ENCODE results near the gene MYO5C. TPM values are rescaled to one million over a fixed set of nuclear protein-coding genes. Genes with fewer than 3 reads are reported as not detected.

The MYO5C gene
- total and polyA plus RNA-seq, 2 of the 8 experiments (the other 6 are each of a cell fraction or from before 2014, with no cell fraction given): 8.2 to 26.7 TPM

DNA sequence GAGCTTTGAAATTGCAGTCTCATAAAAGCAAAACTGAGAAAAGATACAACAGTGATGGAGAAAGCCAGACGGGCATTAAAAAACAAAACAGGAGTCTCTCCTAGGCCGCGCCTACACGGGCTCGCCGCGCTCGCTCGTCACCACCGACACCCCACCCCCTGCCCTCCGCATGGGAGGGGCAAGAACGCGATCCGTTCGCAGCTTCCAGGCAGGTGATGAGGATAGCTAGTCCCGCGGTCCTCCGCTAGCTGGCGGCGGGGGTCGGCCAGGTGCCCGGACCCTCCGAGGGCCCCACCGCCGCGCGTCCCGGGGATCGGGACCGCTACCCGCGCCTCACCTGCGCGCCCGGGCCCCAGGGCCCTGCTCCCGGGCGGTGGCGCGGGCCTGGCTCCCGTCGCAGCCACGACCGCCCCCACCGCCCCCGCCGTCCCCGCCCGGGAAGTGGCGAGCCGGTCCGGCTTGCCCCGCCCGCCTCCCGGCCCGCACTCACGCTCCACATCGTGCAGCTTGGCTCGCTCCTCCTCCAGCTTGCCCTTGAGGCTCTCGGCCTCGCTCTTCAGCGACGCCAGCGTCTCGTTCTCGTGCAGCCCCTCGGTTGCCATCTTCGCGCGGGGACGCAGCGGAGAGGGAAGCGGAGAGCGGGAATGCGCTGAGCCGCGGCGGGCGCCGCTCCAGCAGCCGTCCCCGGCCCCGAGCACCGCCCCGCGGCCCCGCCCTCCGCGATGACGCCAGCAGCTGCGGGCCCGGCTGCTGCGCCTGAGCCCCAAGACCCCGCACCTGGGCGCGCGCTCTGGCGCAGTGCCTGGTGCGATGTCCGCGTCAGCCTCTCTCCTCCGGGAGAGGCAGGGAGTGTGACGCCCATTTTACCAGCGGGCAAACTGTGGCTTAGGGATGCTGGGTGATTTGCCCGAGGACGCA, 116.1 kb downstream of the MYO5C start:
- peaks cover 3% of the 10 kb centered on the region for H3K79me1 ChIP-seq (ENCODE audit: low read depth, low read length)
- H3K9me3 ChIP-seq (ENCODE audit: insufficient read depth in 2 of 2, low read depth in 1 of 2, low read length in 1 of 2): no peaks in the 10 kb centered on the region
- no peak overlapping the region for H2AK5ac ChIP-seq (ENCODE audit: low read depth, low read length)
- peaks cover 0 to 1% of the 10 kb centered on the region in 2 experiments for H4K20me1 ChIP-seq (replicated peaks in 1 of 2; ENCODE audit: control insufficient read depth in 1 of 2, insufficient read depth in 2 of 2, low read length in 2 of 2)
- H3K4ac ChIP-seq (replicated peaks; ENCODE audit: insufficient read length, low read depth, low read length): peak overlapping the region; percentile 90
- peak overlapping the region; percentile 63 to 98 (median 81) for H3K4me3 ChIP-seq (ENCODE audit: extremely low read depth in 1 of 4, insufficient read depth in 2 of 4, low read depth in 3 of 4, low read length in 4 of 4)
- H3K56ac ChIP-seq (replicated peaks; ENCODE audit: insufficient read length, low read depth, low read length): peak overlapping the region; percentile 52
- H3K14ac ChIP-seq (ENCODE audit: insufficient read length): peak overlapping the region; percentile 58
- DNase-seq (ENCODE audit: low read depth in 1 of 2, low spot score in 2 of 2) (peak; percentile 56 to 92), FAIRE-seq (peak; percentile 24)
- peak overlapping the region; percentile 100 for H3K18ac ChIP-seq (ENCODE audit: extremely low read depth, low read length)
- no peaks in the 10 kb centered on the region; a peak in 1 of 8 replicates for H3K36me3 ChIP-seq (ENCODE audit: control insufficient read depth in 2 of 4, insufficient read depth in 4 of 4, low read length in 3 of 4)
- peaks cover 0 to 8% (median 7%) of the 10 kb centered on the region in 4 experiments; a peak in 4 of 7 replicates for H3K27me3 ChIP-seq (replicated peaks in 1 of 4; ENCODE audit: control insufficient read depth in 3 of 4, extremely low read depth in 1 of 4, insufficient read depth in 3 of 4, low read length in 3 of 4)
- H3K4me2 ChIP-seq (ENCODE audit: insufficient read depth in 1 of 2, low read depth in 2 of 2, low read length in 2 of 2): peak overlapping the region; percentile 91 to 99
- CTCF ChIA-PET (ENCODE audit: partially characterized antibody): interaction anchor here (0.6 to 11.2 kb wide), 6 partner anchors 15 to 341 kb away, joined by 3 to 95 read pairs (median 4); no protein-coding TSS in a partner anchor
- H3K27ac ChIP-seq (ENCODE audit: low read depth, low read length): peak overlapping the region; percentile 76; the same call in 1 of the 2 replicates
- POLR2A ChIA-PET (ENCODE audit: partially characterized antibody): interaction anchor here (0.9 to 1.9 kb wide), 8 partner anchors 9 to 208 kb away, joined by 3 to 9 read pairs (median 3); partner anchors contain the start of genes LEO1 and MYO5C
- H3K4me1 ChIP-seq (replicated peaks in 1 of 4; ENCODE audit: control insufficient read depth in 3 of 4, insufficient read depth in 4 of 4, low read length in 3 of 4): peaks cover 1 to 9% (median 3%) of the 10 kb centered on the region in 4 experiments; a peak in 4 of 7 replicates
- no peak overlapping the region for H3K23ac ChIP-seq (ENCODE audit: insufficient read length)
- H2BK120ac ChIP-seq (replicated peaks; ENCODE audit: low read depth, low read length): no peak overlapping the region
- peak overlapping the region; percentile 99; the same call in 1 of the 2 replicates for H2BK15ac ChIP-seq (ENCODE audit: low read length)
- peak overlapping the region; percentile 99 for H4K5ac ChIP-seq (ENCODE audit: insufficient read length, low read depth, low read length)
- H2BK5ac ChIP-seq (ENCODE audit: low read depth, low read length): peak overlapping the region; percentile 94
- H3K79me2 ChIP-seq (ENCODE audit: control insufficient read depth in 1 of 2, insufficient read depth in 2 of 2, low read length in 2 of 2): peaks cover 0 to 20% of the 10 kb centered on the region in 2 experiments; a peak in 1 of 4 replicates
- H2AFZ ChIP-seq (ENCODE audit: low read length): peak overlapping the region; percentile 47
- H3K23me2 ChIP-seq (ENCODE audit: low read depth, low read length): peaks cover 15% of the 10 kb centered on the region
- peak overlapping the region; percentile 65 to 89 (median 82) for H3K9ac ChIP-seq (replicated peaks in 1 of 4; ENCODE audit: extremely low read depth in 1 of 4, low read depth in 3 of 4, low read length in 3 of 4)
- peak overlapping the region; percentile 93 for H4K91ac ChIP-seq (replicated peaks; ENCODE audit: insufficient read length, low read length)
- no peak overlapping the region for H2BK12ac ChIP-seq (ENCODE audit: low read depth, low read length)
- peak overlapping the region; percentile 85; the same call in 1 of the 2 replicates for H4K8ac ChIP-seq (ENCODE audit: extremely low read depth, insufficient read depth, low read length)
- WGBS, 2 experiments (ENCODE audit: extremely low coverage in 1 of 2, insufficient coverage in 1 of 2, insufficient read length in 1 of 2, insufficient replicate concordance in 2 of 2, low coverage in 1 of 2, low lambda C conversion rate in 2 of 2, missing lambda C conversion rate in 1 of 2): 0% methylated on average over 36 of the region's 105 CpGs; no CpG with 5 or more reads in 1 of the 2 experiments
- H2BK20ac ChIP-seq (ENCODE audit: low read length): no peak overlapping the region
- TF ChIP-seq ASH2L (IDR thresholded peaks at IDR 0.05; ENCODE audit: low read length) (peak; percentile 59), TEAD4 (IDR thresholded peaks at IDR 0.05; ENCODE audit: low read depth, low read length) (peak; percentile 31; the same call in 1 of the 2 replicates), RXRA (IDR thresholded peaks at IDR 0.05; ENCODE audit: insufficient read depth, low read depth, low read length) (no peak), GABPA (IDR thresholded peaks at IDR 0.05; ENCODE audit: borderline replicate concordance, insufficient read depth, low read length) (no peak), SP4 (IDR thresholded peaks at IDR 0.05; ENCODE audit: low read length) (no peak), PHF8 (conservative IDR thresholded peaks at IDR 0.05; ENCODE audit: low read depth, low read length) (peak; percentile 82), JUND (IDR thresholded peaks at IDR 0.05; ENCODE audit: low read length) (no peak; the same call in 1 of the 2 replicates), KDM5A (IDR thresholded peaks at IDR 0.05; ENCODE audit: low read length) (no peak), KDM4A (IDR thresholded peaks at IDR 0.05; ENCODE audit: low read depth, low read length, severe bottlenecking) (peak; percentile 79), NANOG (IDR thresholded peaks at IDR 0.05; ENCODE audit: insufficient read depth, low read depth, low read length, poor library complexity, severe bottlenecking) (no peak)

Data from H1 (cell line).